Natural killer cell treated with Interleukin-12 subunit alpha and Interleukin-12 subunit beta and Interleukin-15 and Interleukin-18, amount 100 ng/mL, for 72 hours (primary cell): ENCODE results near the gene CFAP99. TPM values are rescaled to one million over a fixed set of nuclear protein-coding genes. Genes with fewer than 3 reads are reported as not detected.

ENCODE experiments used
- ATAC-seq, 2 donors: fragments of 150-1000 bp; cut with Tn5 transposase in 1 of 2; sonication (Bioruptor Pico), chemical (Tn5 transposase) in 1 of 2; 2 replicates each; pipeline ENCODE4 v1.10.0; 2021
- DNase-seq: peaks from one replicate; pipeline ENCODE4 v3.0.0; 2022; ENCODE audit warnings: low spot score
- H3K27ac Mint-ChIP-seq, 2 donors: 1 replicate in 1 of 2; 2 replicates in 1 of 2; pipeline ENCODE4 v1.8.0; 2022; ENCODE audit warnings: mixed read lengths in 2 of 2, mild to moderate bottlenecking in 1 of 2, moderate library complexity in 1 of 2
- H3K27me3 Mint-ChIP-seq, 2 donors: 1 replicate in 1 of 2; 2 replicates in 1 of 2; pipeline ENCODE4 v1.8.0; 2022; ENCODE audit warnings: mixed read lengths in 2 of 2
- H3K36me3 Mint-ChIP-seq: one replicate; pipeline ENCODE4 v1.8.0; 2022; ENCODE audit warnings: mixed read lengths
- H3K4me1 Mint-ChIP-seq, 2 donors: 1 replicate in 1 of 2; 2 replicates in 1 of 2; pipeline ENCODE4 v1.8.0; 2022; ENCODE audit warnings: low read depth in 2 of 2, mixed read lengths in 2 of 2, mild to moderate bottlenecking in 1 of 2
- H3K4me3 Mint-ChIP-seq: one replicate; pipeline ENCODE4 v1.8.0; 2022; ENCODE audit warnings: mixed read lengths
- H3K9me3 Mint-ChIP-seq: 2 replicates; pipeline ENCODE4 v1.8.0; 2022; ENCODE audit warnings: mixed read lengths
- total RNA-seq, 2 donors: library from RNA; stranded (reverse); gene quantifications; one replicate each; pipeline ENCODE4 v1.2.3, GENCODE V29; 2022

Gene CFAP99
- total RNA-seq, 2 donors from 2014 or later = not detected

DNA sequence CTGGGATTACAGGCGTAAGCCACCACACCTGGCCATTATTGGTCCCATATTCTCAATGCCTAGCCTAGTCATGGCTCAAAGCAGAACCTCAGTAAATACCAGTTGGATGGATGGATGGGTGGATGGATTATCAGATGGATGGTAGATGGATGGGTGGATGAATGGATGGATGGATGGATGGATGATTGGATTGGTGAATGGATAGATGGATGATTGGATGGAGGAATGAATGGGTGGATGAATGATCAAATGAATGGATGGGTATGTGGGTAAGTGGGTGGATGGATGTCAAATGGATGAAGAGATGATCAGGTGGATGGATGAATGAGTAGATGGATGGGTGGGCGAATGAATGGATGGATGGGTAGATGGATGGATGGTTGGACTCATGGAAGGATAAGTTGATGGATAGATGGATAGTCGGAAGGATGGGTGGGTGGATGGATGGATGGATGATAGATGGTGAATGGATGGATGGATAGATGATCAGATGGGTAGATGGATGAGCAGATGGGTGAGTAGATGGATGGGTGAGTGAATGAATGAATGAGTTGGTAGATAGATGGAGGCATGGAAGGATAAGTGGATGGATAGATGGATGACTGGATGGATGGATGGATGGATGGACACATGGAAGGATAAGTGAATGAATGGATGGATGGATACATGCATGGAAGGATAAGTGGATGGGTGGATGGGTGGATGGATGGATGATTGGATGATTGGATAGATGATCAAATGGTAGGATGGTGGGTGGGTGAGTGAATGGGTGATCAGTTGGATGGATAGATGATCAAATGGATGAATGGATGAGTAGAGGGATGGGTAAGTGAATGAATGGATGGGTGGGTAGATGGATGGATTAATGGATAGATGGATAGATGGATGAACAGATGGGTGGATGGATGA lies 28.2 kb downstream of the CFAP99 start:
- Mint-ChIP-seq H3K9me3 (no peaks in the 10 kb centered on the region), H3K4me1 (no peaks in the 10 kb centered on the region), H3K27me3 (no peaks in the 10 kb centered on the region), H3K27ac (no peak overlapping the region), H3K4me3 (no peak overlapping the region), H3K36me3 (no peaks in the 10 kb centered on the region)
- DNase-seq = no peak
- no peak for ATAC-seq

DNA sequence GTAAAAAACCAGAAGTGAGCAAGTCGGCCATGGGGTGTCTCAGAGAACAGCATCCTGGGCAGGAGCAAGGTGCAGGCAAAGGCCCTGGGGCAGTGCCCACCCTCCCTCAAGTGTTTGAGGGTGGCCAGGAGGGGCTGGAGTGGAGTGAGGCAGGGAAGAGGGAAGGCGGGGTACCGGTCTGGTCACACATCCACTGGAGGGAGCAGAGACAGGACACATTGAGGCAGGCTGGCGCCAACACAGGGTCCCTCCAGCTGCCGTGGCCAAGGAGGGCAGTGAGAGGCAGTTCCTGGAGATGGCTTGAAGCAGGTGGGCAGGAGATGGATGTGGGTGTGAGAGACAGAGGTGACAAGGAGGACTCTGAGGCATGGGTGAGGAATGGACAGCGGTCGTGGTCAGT lies 29.8 kb downstream of the CFAP99 start:
- Mint-ChIP-seq H3K27ac (no peak overlapping the region), H3K36me3 (no peaks in the 10 kb centered on the region), H3K4me1 (no peaks in the 10 kb centered on the region), H3K27me3 (no peaks in the 10 kb centered on the region), H3K4me3 (no peak overlapping the region), H3K9me3 (no peaks in the 10 kb centered on the region)
- no peak for ATAC-seq
- no peak for DNase-seq

DNA sequence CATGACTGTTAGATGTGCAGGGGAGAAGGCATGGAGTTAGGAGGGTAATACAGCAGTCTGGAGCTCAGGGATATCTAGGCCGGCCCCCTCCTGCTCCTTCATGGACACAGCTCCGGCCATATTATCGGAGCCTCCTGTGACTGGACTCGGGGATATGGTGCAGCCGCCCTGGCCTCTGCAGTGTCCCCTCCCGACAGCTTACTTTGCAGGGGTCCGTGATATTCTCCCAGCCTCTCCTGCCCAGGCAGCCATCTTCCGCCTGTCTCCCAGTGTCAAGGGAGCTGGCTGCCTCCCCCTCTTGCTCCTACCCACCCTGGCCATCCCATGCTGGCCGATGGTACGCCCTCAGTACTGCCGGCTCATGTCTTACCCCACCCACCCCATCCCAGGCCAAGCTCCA lies 30.3 kb downstream of the CFAP99 start:
- no peaks in the 10 kb centered on the region for H3K27me3 Mint-ChIP-seq
- H3K4me1 Mint-ChIP-seq = no peaks in the 10 kb centered on the region
- DNase-seq (no peak), ATAC-seq (no peak)
- H3K36me3 Mint-ChIP-seq = no peaks in the 10 kb centered on the region
- no peaks in the 10 kb centered on the region for H3K9me3 Mint-ChIP-seq
- H3K4me3 Mint-ChIP-seq = no peak overlapping the region
- H3K27ac Mint-ChIP-seq = no peak overlapping the region

DNA sequence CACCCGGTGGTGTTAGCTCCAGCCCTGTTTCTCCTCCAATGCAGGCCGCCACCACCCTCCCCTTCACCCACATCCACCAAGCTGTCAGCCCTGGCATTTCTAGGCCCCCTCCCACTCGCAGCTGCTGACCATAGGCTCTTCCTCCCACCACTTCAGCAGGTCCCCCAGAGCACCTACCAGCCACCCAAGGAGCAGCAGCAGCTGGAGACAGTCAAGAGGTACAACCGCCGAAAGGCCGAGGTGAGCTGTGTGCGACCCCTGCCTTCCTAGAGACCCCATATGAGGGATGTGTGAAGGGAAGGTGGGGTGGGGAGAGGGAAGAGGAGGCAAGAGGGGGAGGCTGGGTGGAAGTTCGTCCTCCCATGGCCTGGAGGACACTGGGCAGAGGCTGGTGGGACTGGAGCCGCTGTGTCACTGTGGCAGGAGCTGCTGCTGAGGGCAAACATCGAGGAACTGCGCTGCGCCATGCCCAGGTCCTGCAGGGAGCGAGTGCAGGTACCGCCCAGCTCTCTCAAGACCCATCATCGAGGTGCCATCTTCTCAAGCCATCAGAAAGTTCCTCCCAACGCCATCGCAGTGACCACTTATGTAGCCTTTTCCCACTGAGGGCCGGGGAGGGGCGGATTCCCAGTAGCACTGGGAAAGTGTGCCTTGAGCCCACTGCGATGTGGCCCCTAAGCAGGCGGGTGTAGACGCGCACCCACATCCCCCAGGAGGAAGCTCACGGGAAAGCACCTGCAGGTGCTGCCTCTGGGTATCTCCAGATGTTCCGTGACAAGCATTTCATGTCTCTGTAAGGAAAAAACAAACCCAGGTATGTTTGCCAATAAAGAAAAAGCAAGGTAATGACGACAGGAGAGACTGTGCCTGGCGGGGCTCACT lies 31.0 kb downstream of the CFAP99 start:
- H3K36me3 Mint-ChIP-seq = no peaks in the 10 kb centered on the region
- no peak overlapping the region for H3K27ac Mint-ChIP-seq
- H3K4me1 Mint-ChIP-seq = no peaks in the 10 kb centered on the region
- H3K4me3 Mint-ChIP-seq = no peak overlapping the region
- no peak for DNase-seq
- no peaks in the 10 kb centered on the region for H3K27me3 Mint-ChIP-seq
- no peak for ATAC-seq
- no peaks in the 10 kb centered on the region for H3K9me3 Mint-ChIP-seq

DNA sequence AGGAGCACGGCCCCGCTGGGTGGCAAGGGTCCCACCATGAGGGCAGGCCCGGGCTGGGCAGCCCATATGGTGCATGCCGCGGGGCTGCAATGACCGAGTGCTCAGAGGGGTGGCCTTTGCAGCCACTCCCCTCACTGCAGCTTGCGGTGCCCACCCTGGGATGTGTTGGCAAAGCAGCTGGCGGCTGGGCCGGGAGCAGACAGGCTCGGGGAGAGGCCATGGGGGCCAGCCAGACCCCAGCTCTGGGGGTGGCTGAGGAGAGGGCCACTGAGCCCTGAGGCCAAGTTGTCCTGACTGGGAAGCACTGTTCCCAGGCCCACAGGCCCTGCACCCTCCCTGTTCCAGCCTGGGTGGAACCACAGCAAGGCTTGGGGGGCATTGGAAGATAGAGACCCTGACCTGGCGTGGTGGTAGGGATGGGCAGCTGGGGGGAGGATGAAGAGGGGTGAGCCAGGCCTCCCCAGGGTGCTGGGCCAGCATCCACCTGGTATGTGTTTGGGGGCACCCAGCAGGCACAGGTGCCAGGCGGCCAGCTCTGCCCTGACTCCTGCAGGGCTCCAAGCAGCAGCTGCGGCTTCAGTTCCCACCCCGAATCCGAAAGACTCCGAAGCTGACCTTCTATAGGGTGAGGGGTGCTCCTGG lies 31.8 kb downstream of the CFAP99 start:
- peak in 1 of 2 donors; percentile 14 for ATAC-seq
- DNase-seq = no peak
- H3K36me3 Mint-ChIP-seq = no peaks in the 10 kb centered on the region
- H3K4me1 Mint-ChIP-seq = no peaks in the 10 kb centered on the region
- H3K4me3 Mint-ChIP-seq = no peak overlapping the region
- no peaks in the 10 kb centered on the region for H3K27me3 Mint-ChIP-seq
- H3K9me3 Mint-ChIP-seq = no peaks in the 10 kb centered on the region
- H3K27ac Mint-ChIP-seq = no peak overlapping the region

DNA sequence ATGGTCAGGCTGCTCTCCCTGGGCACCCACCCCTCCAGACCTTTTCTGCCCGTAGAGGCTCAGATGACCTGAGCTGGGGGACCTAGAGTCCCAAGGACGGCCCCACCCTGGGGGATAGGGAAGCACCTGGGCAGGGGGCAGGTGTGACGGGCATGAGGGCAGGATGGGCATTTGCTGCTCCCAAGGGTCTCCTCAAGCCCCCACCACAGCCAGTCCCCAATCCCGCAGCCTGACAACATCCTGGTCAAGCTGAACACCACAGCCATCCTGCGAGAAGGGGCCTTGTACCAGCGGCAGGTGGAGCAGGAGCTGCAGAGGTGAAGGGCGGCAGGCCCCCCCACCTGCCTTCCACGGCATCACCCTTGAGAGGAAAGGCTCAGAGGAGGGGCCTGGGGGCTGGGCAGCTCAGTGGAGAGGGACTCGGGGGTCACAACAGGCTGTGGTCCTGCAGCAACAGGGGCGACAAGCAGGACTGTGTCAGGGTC lies 32.3 kb downstream of the CFAP99 start:
- Mint-ChIP-seq H3K4me3 (no peak overlapping the region), H3K27ac (no peak overlapping the region), H3K27me3 (no peaks in the 10 kb centered on the region), H3K36me3 (no peaks in the 10 kb centered on the region), H3K4me1 (no peaks in the 10 kb centered on the region), H3K9me3 (no peaks in the 10 kb centered on the region)
- no peak for ATAC-seq
- DNase-seq = no peak

DNA sequence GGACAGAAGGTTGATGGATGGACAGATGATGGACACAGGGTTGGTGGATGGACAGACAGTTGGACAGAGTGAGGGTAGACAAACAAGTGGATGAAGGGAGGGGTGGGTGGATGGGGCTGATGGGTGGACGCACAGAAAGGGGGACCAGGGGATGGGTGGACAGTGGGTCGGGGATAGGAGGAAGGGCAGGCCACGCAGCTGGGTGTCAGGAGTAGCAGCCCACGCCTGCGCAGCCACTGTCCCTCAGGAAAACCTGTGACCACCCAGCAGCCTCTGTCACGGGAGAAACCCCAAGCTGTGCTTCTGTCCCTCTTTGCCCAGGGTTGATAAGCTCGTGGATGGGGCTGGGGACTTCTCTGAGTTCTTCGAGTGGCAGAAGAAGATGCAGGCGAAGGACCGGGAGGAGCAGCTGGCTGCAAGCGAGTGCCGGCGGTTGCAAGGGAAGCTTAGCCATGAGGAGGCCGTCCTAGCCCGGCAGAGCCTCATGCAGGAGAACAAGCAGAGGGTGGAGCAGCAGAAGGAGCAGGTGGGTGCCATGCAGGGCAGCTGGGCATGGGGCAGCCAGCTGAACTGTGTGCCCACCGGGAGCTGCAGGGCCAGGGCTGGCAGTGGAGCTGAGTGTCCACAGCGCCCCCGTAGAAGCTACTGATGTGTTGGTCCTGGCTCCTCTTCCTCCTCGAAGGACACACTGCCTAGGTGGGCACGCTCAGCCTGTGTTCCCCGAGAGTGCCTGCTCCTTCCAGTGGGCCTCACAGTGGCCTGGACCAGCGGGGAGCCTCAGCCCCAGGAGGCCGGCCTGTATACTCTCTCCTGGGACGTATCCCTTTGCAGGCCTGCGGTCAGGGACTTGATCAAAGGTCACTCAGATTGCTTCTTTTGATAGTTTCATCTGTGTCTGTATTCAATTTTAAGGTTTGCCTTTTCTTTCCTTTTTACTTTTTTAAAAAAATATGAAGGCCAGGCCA lies 33.3 kb downstream of the CFAP99 start:
- no peaks in the 10 kb centered on the region for H3K4me1 Mint-ChIP-seq
- H3K9me3 Mint-ChIP-seq = no peaks in the 10 kb centered on the region
- no peak overlapping the region for H3K4me3 Mint-ChIP-seq
- DNase-seq (peak; percentile 45), ATAC-seq (peak; percentile 29 to 41)
- H3K27me3 Mint-ChIP-seq = no peaks in the 10 kb centered on the region
- H3K27ac Mint-ChIP-seq = no peak overlapping the region
- H3K36me3 Mint-ChIP-seq = no peaks in the 10 kb centered on the region

DNA sequence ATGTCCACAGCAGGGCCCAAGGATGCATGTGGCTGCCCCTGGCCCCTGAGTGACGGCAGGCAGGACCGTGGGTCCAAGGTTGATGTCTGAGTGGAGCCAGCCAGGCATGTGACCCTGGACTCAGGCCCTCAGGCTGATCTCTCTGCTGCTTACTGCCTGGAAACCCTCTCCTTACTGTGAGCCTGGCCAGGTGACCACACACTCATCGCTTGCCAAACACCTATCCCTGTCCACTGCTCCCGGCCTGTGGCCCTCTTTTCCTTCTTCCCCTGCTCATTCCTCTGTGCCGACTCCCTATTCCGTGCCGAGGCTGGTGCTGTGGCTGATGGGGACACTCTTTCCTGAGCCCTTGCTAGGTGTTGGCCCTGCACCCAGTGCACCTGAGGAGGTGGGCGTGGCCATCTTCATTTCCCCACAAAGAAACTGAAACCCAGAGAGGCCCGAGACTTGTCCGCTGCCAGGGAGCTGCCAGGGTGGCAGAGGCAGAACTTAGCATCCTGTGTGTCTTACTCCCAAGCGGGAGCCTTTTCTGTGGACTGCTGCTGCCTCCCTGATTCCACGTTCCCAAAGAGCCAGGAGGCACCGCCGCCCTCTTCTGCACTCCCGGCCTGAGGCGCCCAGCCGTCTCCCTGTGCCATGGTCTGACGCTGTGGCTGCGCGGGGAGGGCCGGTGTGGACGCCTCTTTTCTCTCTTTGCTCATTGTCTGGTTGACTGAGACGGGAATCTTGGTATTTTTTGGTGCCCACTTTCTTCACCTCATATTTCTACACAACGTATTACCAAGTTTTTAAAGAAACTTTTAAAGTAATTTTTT lies 38.9 kb downstream of the CFAP99 start:
- H3K27ac Mint-ChIP-seq = no peak overlapping the region
- ATAC-seq (no peak), DNase-seq (no peak)
- no peak overlapping the region for H3K4me3 Mint-ChIP-seq
- peaks cover 6 to 8% of the 10 kb centered on the region in 2 donors for H3K27me3 Mint-ChIP-seq
- no peaks in the 10 kb centered on the region for H3K9me3 Mint-ChIP-seq
- peaks cover 6 to 8% of the 10 kb centered on the region in 2 donors for H3K4me1 Mint-ChIP-seq
- no peaks in the 10 kb centered on the region for H3K36me3 Mint-ChIP-seq

DNA sequence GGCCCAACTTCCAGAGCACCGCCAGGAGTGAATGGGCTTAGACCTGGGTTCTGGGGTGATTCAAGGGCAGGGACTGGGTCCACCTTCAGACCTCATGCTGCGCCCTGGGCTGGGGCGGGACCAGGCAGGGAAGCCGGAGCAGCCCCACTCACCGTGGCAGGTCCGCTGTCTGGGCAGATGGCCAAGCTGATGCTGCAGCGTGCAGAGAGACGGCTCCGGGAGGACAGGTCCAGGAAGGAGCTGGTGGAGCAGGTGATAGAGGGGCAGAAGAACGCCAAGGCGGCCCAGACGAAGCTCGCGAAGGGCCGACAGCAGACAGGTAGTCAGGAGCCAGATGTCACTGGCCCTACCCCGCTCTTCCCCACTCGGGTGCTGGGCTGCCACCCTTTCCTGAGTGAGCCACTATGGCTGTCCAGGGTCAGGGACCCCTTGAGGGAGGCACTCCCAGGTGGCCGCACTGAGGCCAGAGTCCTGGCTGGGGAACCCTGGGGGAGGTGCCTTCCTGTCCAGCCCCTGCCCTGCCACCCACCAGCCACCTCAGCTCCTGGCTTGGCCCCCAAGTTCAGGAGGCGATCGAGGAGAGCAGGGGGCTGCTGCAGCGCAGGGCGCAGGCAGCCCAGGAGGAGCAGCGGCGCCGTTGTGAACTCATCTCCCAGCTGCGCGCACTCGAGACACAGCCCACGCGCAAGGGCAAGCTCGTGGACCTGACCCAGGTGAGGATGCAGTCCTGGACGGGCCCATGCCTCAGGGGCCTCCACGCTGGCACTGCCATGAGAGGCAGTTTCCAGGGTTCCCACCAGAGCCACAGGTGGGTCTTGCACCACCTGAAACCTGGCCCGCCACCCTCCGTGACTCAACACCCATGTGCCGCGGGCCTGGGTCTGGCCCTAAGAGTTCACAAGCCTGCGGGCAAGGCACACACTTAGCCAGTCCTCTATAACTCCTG lies 40.1 kb downstream of the CFAP99 start:
- H3K9me3 Mint-ChIP-seq = no peaks in the 10 kb centered on the region
- H3K4me1 Mint-ChIP-seq = peaks cover 11 to 13% of the 10 kb centered on the region in 2 donors
- H3K27ac Mint-ChIP-seq = no peak overlapping the region
- no peak overlapping the region for H3K4me3 Mint-ChIP-seq
- peaks cover 6 to 8% of the 10 kb centered on the region in 2 donors for H3K27me3 Mint-ChIP-seq
- no peak for DNase-seq
- ATAC-seq = no peak
- no peaks in the 10 kb centered on the region for H3K36me3 Mint-ChIP-seq

DNA sequence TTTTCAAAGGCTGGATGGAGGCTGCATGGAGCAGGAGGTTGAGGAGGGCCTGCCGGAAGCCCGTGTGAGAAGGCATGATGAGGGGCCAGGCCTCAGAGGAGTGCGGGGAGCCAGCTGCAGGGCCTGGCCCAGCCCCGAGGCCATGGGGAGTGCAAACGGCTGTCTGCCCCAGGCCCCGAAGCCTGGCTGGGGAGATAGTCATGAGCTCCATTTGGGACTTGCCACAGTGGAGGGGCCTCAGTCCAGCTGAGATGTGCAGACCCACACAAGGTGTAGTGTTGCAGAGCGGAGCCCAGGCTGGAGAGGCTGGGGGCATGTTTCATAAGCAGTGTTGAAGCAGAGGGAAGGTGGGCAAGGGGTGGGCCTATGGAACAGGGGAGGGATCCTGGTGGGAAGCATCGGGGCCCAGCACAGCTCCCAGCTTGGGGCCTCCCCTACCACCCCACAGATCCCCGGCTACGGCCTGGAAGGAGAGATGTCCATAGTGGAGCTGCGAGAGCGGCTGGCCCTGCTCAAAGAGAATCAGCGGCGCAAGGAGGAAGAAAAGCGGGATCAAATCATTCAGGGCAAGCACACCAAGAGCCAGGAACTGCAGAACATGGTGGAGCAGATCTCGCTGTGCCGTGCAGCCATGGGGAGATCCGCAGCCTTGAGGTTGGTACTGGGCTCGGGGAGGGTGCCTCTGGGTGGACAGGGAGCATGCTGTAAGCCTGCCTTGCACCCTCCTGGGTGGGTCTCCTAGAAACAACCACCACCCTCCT lies 41.0 kb downstream of the CFAP99 start:
- Mint-ChIP-seq H3K9me3 (no peaks in the 10 kb centered on the region), H3K27me3 (peaks cover 6 to 8% of the 10 kb centered on the region in 2 donors), H3K4me1 (peaks cover 11 to 13% of the 10 kb centered on the region in 2 donors), H3K4me3 (no peak overlapping the region), H3K36me3 (no peaks in the 10 kb centered on the region), H3K27ac (no peak overlapping the region)
- ATAC-seq (no peak), DNase-seq (no peak)
